ENCODE measurements around the gene MYO1D.

GRCh38 chr17:32622540-32622939 is 254.4 kb downstream of the MYO1D start:
- TF ChIP-seq CTCF (IDR thresholded peaks at IDR 0.05; ENCODE audit: low read length) (no peak), EZH2 (optimal IDR thresholded peaks at IDR 0.05; ENCODE audit: low read depth, low read length) (no peak)

All from MM.1S (cell line).